ENCODE data around the gene PSEN1. TPM values are rescaled to one million over a fixed set of nuclear protein-coding genes. Genes with fewer than 3 reads are reported as not detected.

The PSEN1 gene
- total RNA-seq, 1 donor from 2014 or later, result 113 TPM

- no peak for DNase-seq (ENCODE audit: low read depth)
Observed at GRCh38 chr14:73272393-73272792, 136.1 kb downstream of the PSEN1 start.

Other genes starting within 250 kb of the PSEN1 start
- gene DPF3, start 242.4 kb upstream of the PSEN1 start, total RNA-seq, result 3.0 TPM in 2 replicates
- 42.7 and 45.6 TPM in 2 replicates for gene DCAF4, start 210.0 kb upstream of the PSEN1 start, total RNA-seq
- gene ZFYVE1, start 109.4 kb upstream of the PSEN1 start, total RNA-seq, result 8.9 and 34.1 TPM in 2 replicates
- 22.1 and 47.2 TPM in 2 replicates for gene RBM25, start 78.0 kb upstream of the PSEN1 start, total RNA-seq
- 21.4 and 164 TPM in 2 replicates for gene PAPLN, start 101.0 kb downstream of the PSEN1 start, total RNA-seq

All from renal cortical epithelial cell (primary cell).